ENCODE results near the gene RNU5D-1.

Gene RNU5D-1

GRCh38 chr1:44698138-44698537, 32.8 kb downstream of the RNU5D-1 start:
- no peak for DNase-seq

- DNase-seq, result peak; percentile 32
Observed at GRCh38 chr1:44696789-44697345, 34.1 kb downstream of the RNU5D-1 start.

- no peak for DNase-seq
Observed at GRCh38 chr1:44696101-44696500, 34.9 kb downstream of the RNU5D-1 start.

GRCh38 chr1:44695671-44696070, 35.3 kb downstream of the RNU5D-1 start:
- DNase-seq, result no peak

GRCh38 chr1:44694863-44695478, 36.0 kb downstream of the RNU5D-1 start:
- DNase-seq, result no peak

- DNase-seq, result no peak
Observed at GRCh38 chr1:44693900-44694299, 37.1 kb downstream of the RNU5D-1 start.

GRCh38 chr1:44693159-44693558, 37.8 kb downstream of the RNU5D-1 start:
- no peak for DNase-seq

- no peak for DNase-seq
Observed at GRCh38 chr1:44689447-44689765, 41.6 kb downstream of the RNU5D-1 start.

- no peak for DNase-seq
Observed at GRCh38 chr1:44688760-44689446, 42.1 kb downstream of the RNU5D-1 start.

- DNase-seq, result no peak
Observed at GRCh38 chr1:44685881-44686280, 45.1 kb downstream of the RNU5D-1 start.

GRCh38 chr1:44685218-44685617, 45.8 kb downstream of the RNU5D-1 start:
- DNase-seq, result no peak

- no peak for DNase-seq
Observed at GRCh38 chr1:44684525-44684924, 46.4 kb downstream of the RNU5D-1 start.

GRCh38 chr1:44682883-44683265, 48.1 kb downstream of the RNU5D-1 start:
- DNase-seq, result no peak

GRCh38 chr1:44681905-44682882, 48.8 kb downstream of the RNU5D-1 start:
- DNase-seq, result no peak
